ENCODE data around the gene TMEM244. TPM values are rescaled to one million over a fixed set of nuclear protein-coding genes. Genes with fewer than 3 reads are reported as not detected.

The TMEM244 gene
- total and polyA plus RNA-seq, 2 of the 4 experiments (the other 2 are of a cell fraction): 0.21 to 0.36 TPM

GRCh38 chr6:129842881-129843409, 18.2 kb downstream of the TMEM244 start:
- intact Hi-C loops (cut with micrococcal nuclease): no loop called here
- H2BK5ac ChIP-seq (ENCODE audit: low read depth, low read length, poor library complexity, severe bottlenecking): no peak overlapping the region
- ATAC-seq (ENCODE audit: low read depth): no peak
- H3K36me3 ChIP-seq (ENCODE audit: control insufficient read depth, insufficient read depth, low read length): no peaks in the 10 kb centered on the region
- H2BK120ac ChIP-seq (ENCODE audit: low read depth, low read length): no peak overlapping the region
- CTCF ChIA-PET: no interaction called here
- H2BK15ac ChIP-seq (ENCODE audit: low read depth, low read length): no peak overlapping the region
- dilution Hi-C loops (cut with HindIII; ENCODE audit: low sequenced_read_pairs, unreplicated experiment): no loop called here
- no peaks in the 10 kb centered on the region for H3K9me1 ChIP-seq (ENCODE audit: insufficient read depth, low read length)
- POLR2A ChIA-PET (ENCODE audit: unreplicated experiment): no interaction called here
- in situ Hi-C loops (cut with MboI; ENCODE audit: low sequenced_read_pairs): no loop called here
- H3K56ac ChIP-seq (ENCODE audit: extremely low read depth, insufficient read depth, low read length): no peak overlapping the region
- H3K4me1 ChIP-seq (ENCODE audit: control insufficient read depth, insufficient read depth, low read length): peaks cover 3% of the 10 kb centered on the region
- no peak overlapping the region for H2AFZ ChIP-seq (replicated peaks; ENCODE audit: low read length, poor library complexity)
- no peak overlapping the region for H2AK9ac ChIP-seq (replicated peaks; ENCODE audit: low read depth, low read length, poor library complexity)
- H4K8ac ChIP-seq (ENCODE audit: low read depth in 2 of 2, low read length in 2 of 2): no peak overlapping the region
- DNase-seq: no peak
- no peak overlapping the region for H3K27ac ChIP-seq (ENCODE audit: insufficient read depth, low read length)
- BruUV-seq (replicated peaks): no TSS peak
- no peak overlapping the region for H3K4me3 ChIP-seq (ENCODE audit: insufficient read depth, low read depth, low read length)
- no peak overlapping the region for H2BK20ac ChIP-seq (ENCODE audit: low read depth, low read length)
- no peak overlapping the region for H3K4ac ChIP-seq (ENCODE audit: low read depth, low read length)
- no peak overlapping the region for H4K91ac ChIP-seq (ENCODE audit: insufficient read depth, low read depth, low read length)
- no peaks in the 10 kb centered on the region for H4K20me1 ChIP-seq (ENCODE audit: insufficient read depth, low read length)
- no peak overlapping the region for H3K9ac ChIP-seq (ENCODE audit: low read depth, low read length)
- no peaks in the 10 kb centered on the region for H3K9me3 ChIP-seq (ENCODE audit: control insufficient read depth, insufficient read depth, low read length)
- no peak overlapping the region for H3K14ac ChIP-seq (replicated peaks; ENCODE audit: low read depth, low read length)
- no peak overlapping the region for H3K4me2 ChIP-seq (ENCODE audit: low read depth, low read length)
- H2AK5ac ChIP-seq (ENCODE audit: low read depth, low read length): no peak overlapping the region
- no peak overlapping the region for H3K18ac ChIP-seq (ENCODE audit: low read depth, low read length)
- TF ChIP-seq SMC3 (IDR thresholded peaks at IDR 0.05; ENCODE audit: low read depth, low read length): no peak
- H3K27me3 ChIP-seq (ENCODE audit: control insufficient read depth, insufficient read depth, low read length): no peaks in the 10 kb centered on the region
- no peak overlapping the region for H3K23ac ChIP-seq (ENCODE audit: low read depth, low read length)
- H3K79me1 ChIP-seq (ENCODE audit: low read depth in 1 of 2, low read length in 2 of 2): no peaks in the 10 kb centered on the region
- H4K5ac ChIP-seq (ENCODE audit: low read depth, low read length): no peak overlapping the region

All from IMR-90 (cell line).